HepG2 (cell line): ENCODE measurements around the gene ONECUT1. TPM values are rescaled to one million over a fixed set of nuclear protein-coding genes. Genes with fewer than 3 reads are reported as not detected.

Experiments
- ATAC-seq: fragments of 200-7000 bp; cut with Tn5 transposase; 3 replicates; pipeline ENCODE4 v1.9.1; 2020; ENCODE audit warnings: mild to moderate bottlenecking, moderate library complexity
- BruUV-seq: library from RNA; stranded (reverse); fragments of 400-500 nt; replicated peaks from 2 replicates; lab custom pipeline; 2021; lab: Mats Ljungman, UMichigan
- CTCF ChIA-PET: fragments of 300-600 bp; formaldehyde crosslinking; extraction: SDS; loops from one replicate; lab custom pipeline; 2021; ENCODE audit warnings: low total read pairs, inconsistent platforms, low intra/inter-chr PET ratio; lab: Yijun Ruan, JAX
- POLR2A ChIA-PET: fragments of 350-600 bp; sonication (Branson Sonifier 250); formaldehyde crosslinking; loops from one replicate; lab custom pipeline; 2020; ENCODE audit warnings: antibody characterized with exemption, inconsistent platforms; lab: Yijun Ruan, JAX
- DNase-seq: peaks from one replicate; pipeline ENCODE4 v3.0.0-alpha.2; 2015; ENCODE audit warnings: low spot score
- FAIRE-seq: peaks from 3 replicates; lab custom pipeline; 2011; peaks lifted over from hg19 to GRCh38; lab: Jason Lieb, UNC
- H2AFZ ChIP-seq: one replicate; pipeline ENCODE4 v1.6.1; 2011; ENCODE audit warnings: low read length, inconsistent platforms
- H3K27ac ChIP-seq: fragments of 300-600 bp; 3 replicates; pipeline ENCODE4 v1.8.0; 2011; ENCODE audit warnings: mixed run types, mild to moderate bottlenecking, mixed read lengths, low read length, inconsistent platforms; ENCODE audit not compliant: insufficient read depth; ENCODE audit errors: extremely low read length
- H3K27me3 ChIP-seq, 2 experiments: fragments of 200-600 bp in 1 of 2; 2 replicates in 1 of 2; 3 replicates in 1 of 2; pipeline versions ENCODE4 v1.6.0 to v1.8.0; 2011; ENCODE audit warnings: low read length in 2 of 2, mild to moderate bottlenecking in 2 of 2, moderate library complexity in 2 of 2, inconsistent platforms in 1 of 2; ENCODE audit not compliant: insufficient read depth in 2 of 2, control insufficient read depth in 1 of 2
- H3K36me3 ChIP-seq, 2 experiments: fragments of 200-600 bp in 1 of 2; replicated peaks in 1 of 2; 2 replicates in 1 of 2; 3 replicates in 1 of 2; pipeline versions ENCODE4 v1.5.1 to v1.8.0; 2011; ENCODE audit warnings: low read length in 2 of 2, inconsistent platforms in 1 of 2; ENCODE audit not compliant: insufficient read depth in 2 of 2, control insufficient read depth in 1 of 2
- H3K4me1 ChIP-seq: 2 replicates; pipeline ENCODE4 v1.5.1; 2012; ENCODE audit warnings: low read length, inconsistent platforms; ENCODE audit not compliant: insufficient read depth
- H3K4me2 ChIP-seq: 2 replicates; pipeline ENCODE4 v1.6.0; 2011; ENCODE audit warnings: low read depth, low read length, inconsistent platforms
- H3K4me3 ChIP-seq, 3 experiments: fragments of 200-600 bp in 1 of 3; sonication (generic), shearing (Covaris generic) in 1 of 3; replicated peaks in 1 of 3; 2 replicates each; pipeline ENCODE4 v1.5.1; 2011 to 2016; ENCODE audit warnings: low read length in 3 of 3, inconsistent platforms in 2 of 3, low read depth in 2 of 3, mild to moderate bottlenecking in 2 of 3, control low read depth in 1 of 3, mixed read lengths in 1 of 3; ENCODE audit not compliant: insufficient read depth in 1 of 3
- H3K79me2 ChIP-seq: one replicate; pipeline ENCODE4 v1.6.1; 2011; ENCODE audit warnings: low read length, inconsistent platforms; ENCODE audit not compliant: insufficient read depth
- H3K9ac ChIP-seq: 2 replicates; pipeline ENCODE4 v1.6.0; 2011; ENCODE audit warnings: mild to moderate bottlenecking, low read depth, low read length, inconsistent platforms; ENCODE audit not compliant: insufficient read depth
- H3K9me3 ChIP-seq: 2 replicates; pipeline ENCODE4 v1.5.1; 2012; ENCODE audit warnings: mild to moderate bottlenecking, low read length
- H4K20me1 ChIP-seq: 2 replicates; pipeline ENCODE4 v1.6.0; 2011; ENCODE audit warnings: inconsistent platforms, mild to moderate bottlenecking, low read length, moderate library complexity; ENCODE audit not compliant: insufficient read depth
- ARID2 ChIP-seq: sonication (generic); formaldehyde crosslinking; IDR thresholded peaks from 2 replicates; pipeline ENCODE4 v1.8.1; 2022; ENCODE audit warnings: mild to moderate bottlenecking, missing genetic modification reagents, borderline replicate concordance
- JUNB ChIP-seq: sonication (generic); formaldehyde crosslinking; IDR thresholded peaks from 2 replicates; pipeline ENCODE4 v1.8.0; 2022; ENCODE audit warnings: missing genetic modification reagents, mild to moderate bottlenecking, borderline replicate concordance
- NCOR1 ChIP-seq: fragments of 200-600 bp; sonication (generic); IDR thresholded peaks from 2 replicates; pipeline ENCODE4 v1.7.0; 2017; ENCODE audit warnings: antibody characterized with exemption, low read length, borderline replicate concordance
- PCBP2 ChIP-seq: fragments of 200-400 bp; formaldehyde crosslinking; optimal IDR thresholded peaks from 2 replicates; pipeline ENCODE3; 2018; ENCODE audit warnings: low read length, low read depth; ENCODE audit not compliant: poor library complexity, severe bottlenecking
- PPARG ChIP-seq: conservative IDR thresholded peaks from 2 replicates; pipeline ENCODE4 v1.6.1; 2016; ENCODE audit warnings: missing biosample characterization, missing genetic modification reagents
- RAD21 ChIP-seq: fragments of 450-650 bp; formaldehyde crosslinking; IDR thresholded peaks from 2 replicates; pipeline ENCODE4 v1.5.0; 2020; ENCODE audit warnings: mild to moderate bottlenecking
- TAF15 ChIP-seq: fragments of 200-400 bp; formaldehyde crosslinking; IDR thresholded peaks from one replicate; pipeline ENCODE4 v1.6.1; 2018; ENCODE audit warnings: mild to moderate bottlenecking, low read depth, low read length; ENCODE audit not compliant: poor library complexity, severe bottlenecking
- ZBTB40 ChIP-seq, 2 experiments: fragments of 450-650 bp in 1 of 2; sonication (generic) in 1 of 2; formaldehyde crosslinking in 1 of 2; IDR thresholded peaks; 2 replicates each; pipeline versions ENCODE4 v1.6.1 to v1.8.0; 2016 to 2022; ENCODE audit warnings: antibody characterized with exemption in 1 of 2, mild to moderate bottlenecking in 1 of 2, missing genetic modification reagents in 1 of 2
- ZFX ChIP-seq: sonication (generic); formaldehyde crosslinking; IDR thresholded peaks from 2 replicates; pipeline ENCODE4 v1.4.0; 2020; ENCODE audit warnings: mild to moderate bottlenecking, low read depth, missing genetic modification reagents, moderate library complexity
- ZNF33B ChIP-seq: sonication (generic); formaldehyde crosslinking; IDR thresholded peaks from 2 replicates; pipeline ENCODE4 v1.5.1; 2020; ENCODE audit warnings: mild to moderate bottlenecking, missing genetic modification reagents
- ZNF652 ChIP-seq: IDR thresholded peaks from 2 replicates; pipeline ENCODE4 v1.6.1; 2016; ENCODE audit warnings: low read depth, borderline replicate concordance
- WGBS: methylation state at CpG from one replicate; pipeline ENCODE4 v1.1.6; 2017; ENCODE audit warnings: low lambda C conversion rate; 5-methylcytosine and 5-hydroxymethylcytosine counted together
- in situ Hi-C: cut with HindIII; loops from 2 replicates; pipeline ENCODE4 v1.10.0; 2017; ENCODE audit warnings: low pct_unique_long_range_greater_than_20kb; ENCODE audit not compliant: extremely low pct_ligation_motif_present
- intact Hi-C: fragments of 100-400 bp; cut with micrococcal nuclease; formaldehyde crosslinking; loops from one replicate; pipeline ENCODE4 v1.10.0; 2022; ENCODE audit not compliant: unreplicated experiment
- polyA plus RNA-seq, 8 experiments: library from polyadenylated mRNA; depleted of rRNA in 3 of 8; stranded (reverse) in 7 of 8; unstranded in 1 of 8; fragments of >200 nt; fragmentation: Illumina TruSeq in 4 of 8; extraction: Trizol in 4 of 8; gene quantifications; 2 replicates each; pipeline versions ENCODE4 v1.2.1 to v1.2.3, GENCODE V29; 2011 to 2016; ENCODE audit warnings: low read depth in 4 of 8, missing spikeins in 1 of 8, mixed read lengths in 1 of 8; ENCODE audit not compliant: insufficient read depth in 1 of 8
- total RNA-seq, 5 experiments: library from RNA; depleted of rRNA; stranded (reverse); fragments of >200 nt; fragmentation: Illumina TruSeq; extraction: Trizol; gene quantifications; 2 replicates each; pipeline ENCODE4 v1.2.3, GENCODE V29; 2016; ENCODE audit warnings: low read depth in 1 of 5
- TF ChIP-seq, protein P1 (sequence below): sonication (generic); formaldehyde crosslinking; IDR thresholded peaks from 2 replicates; pipeline ENCODE4 v1.5.0; 2020; ENCODE audit warnings: mild to moderate bottlenecking, missing genetic modification reagents, moderate library complexity

ONECUT1 gene
- total and polyA plus RNA-seq, 2 of the 13 experiments (the other 11 are each of a cell fraction or from before 2014, with no cell fraction given), result 3.5 to 9.1 TPM

- intact Hi-C loops, result loop anchor here (1.0 to 10.0 kb wide), 5 partner anchors 168 to 551 kb away; partner anchors contain the start of genes ARPP19 and MYO5A
- ChIA-PET POLR2A (no interaction called here), CTCF (interaction anchor here (2.6 kb wide), 1 partner anchor 480 kb away, joined by 25 read pairs; no protein-coding TSS in a partner anchor)
- Histone ChIP-seq H3K79me2 (no peaks in the 10 kb centered on the region), H3K27me3 (no peaks in the 10 kb centered on the region), H3K27ac (no peak overlapping the region), H2AFZ (no peak overlapping the region), H3K4me1 (peaks cover 45% of the 10 kb centered on the region), H3K36me3 (no peaks in the 10 kb centered on the region), H3K9me3 (no peaks in the 10 kb centered on the region), H4K20me1 (no peaks in the 10 kb centered on the region), H3K4me2 (no peak overlapping the region), H3K4me3 (no peak overlapping the region), H3K9ac (no peak overlapping the region)
- in situ Hi-C loops, result no loop called here
- DNase-seq, result peak; percentile 73
- peak; percentile 83 for ATAC-seq
- FAIRE-seq, result peak; percentile 92
- WGBS, result 35% methylated on average over 4 of the region's 4 CpGs
- no TSS peak for BruUV-seq
- TF ChIP-seq NCOR1, result no peak
- no peak for TF ChIP-seq ARID2 (CRISPR knock-in tag)
- TF ChIP-seq JUNB (CRISPR knock-in tag), result no peak
- peak; percentile 92 for TF ChIP-seq ZNF652 (CRISPR knock-in tag)
- peak; percentile 78 for TF ChIP-seq RAD21 (CRISPR knock-in tag)
- TF ChIP-seq PPARG (CRISPR knock-in tag), result no peak
- TF ChIP-seq ZBTB40 (IDR thresholded peaks at IDR 0.05), result no peak
- no peak for TF ChIP-seq ZBTB40 (CRISPR knock-in tag; IDR thresholded peaks at IDR 0.05)
- TF ChIP-seq ZNF33B (CRISPR knock-in tag), result no peak
- TF ChIP-seq, protein P1, sequence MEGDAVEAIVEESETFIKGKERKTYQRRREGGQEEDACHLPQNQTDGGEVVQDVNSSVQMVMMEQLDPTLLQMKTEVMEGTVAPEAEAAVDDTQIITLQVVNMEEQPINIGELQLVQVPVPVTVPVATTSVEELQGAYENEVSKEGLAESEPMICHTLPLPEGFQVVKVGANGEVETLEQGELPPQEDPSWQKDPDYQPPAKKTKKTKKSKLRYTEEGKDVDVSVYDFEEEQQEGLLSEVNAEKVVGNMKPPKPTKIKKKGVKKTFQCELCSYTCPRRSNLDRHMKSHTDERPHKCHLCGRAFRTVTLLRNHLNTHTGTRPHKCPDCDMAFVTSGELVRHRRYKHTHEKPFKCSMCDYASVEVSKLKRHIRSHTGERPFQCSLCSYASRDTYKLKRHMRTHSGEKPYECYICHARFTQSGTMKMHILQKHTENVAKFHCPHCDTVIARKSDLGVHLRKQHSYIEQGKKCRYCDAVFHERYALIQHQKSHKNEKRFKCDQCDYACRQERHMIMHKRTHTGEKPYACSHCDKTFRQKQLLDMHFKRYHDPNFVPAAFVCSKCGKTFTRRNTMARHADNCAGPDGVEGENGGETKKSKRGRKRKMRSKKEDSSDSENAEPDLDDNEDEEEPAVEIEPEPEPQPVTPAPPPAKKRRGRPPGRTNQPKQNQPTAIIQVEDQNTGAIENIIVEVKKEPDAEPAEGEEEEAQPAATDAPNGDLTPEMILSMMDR (CRISPR knock-in tag), result peak; percentile 89
- 0 out of 2 replicates have a peak, but pooled peaks have one; percentile 19 for TF ChIP-seq ZFX (CRISPR knock-in tag)
- no peak for TF ChIP-seq TAF15
- TF ChIP-seq PCBP2, result peak; percentile 39
Measured at GRCh38 chr15:52735231-52736089, 54.7 kb downstream of the ONECUT1 start.
